GM12892 (cell line): ENCODE measurements around the gene ENO4.

Experiments
- DNase-seq: peaks from one replicate; pipeline ENCODE4 v3.0.0; 2011; ENCODE audit not compliant: insufficient read length
- FAIRE-seq: peaks from 2 replicates; lab custom pipeline; 2011; peaks lifted over from hg19 to GRCh38; lab: Jason Lieb, UNC
- POLR2A ChIP-seq: IDR thresholded peaks from 2 replicates; pipeline ENCODE4 v1.6.1; 2011; ENCODE audit warnings: low read depth, low read length, control low read depth
- POLR2AphosphoS5 ChIP-seq: IDR thresholded peaks from 2 replicates; pipeline ENCODE4 v1.6.1; 2011; ENCODE audit warnings: low read depth, low read length, control low read depth
- TAF1 ChIP-seq: IDR thresholded peaks from 2 replicates; pipeline ENCODE4 v1.6.1; 2011; ENCODE audit warnings: low read depth, mild to moderate bottlenecking, control low read depth, low read length, borderline replicate concordance

Gene ENO4

DNA sequence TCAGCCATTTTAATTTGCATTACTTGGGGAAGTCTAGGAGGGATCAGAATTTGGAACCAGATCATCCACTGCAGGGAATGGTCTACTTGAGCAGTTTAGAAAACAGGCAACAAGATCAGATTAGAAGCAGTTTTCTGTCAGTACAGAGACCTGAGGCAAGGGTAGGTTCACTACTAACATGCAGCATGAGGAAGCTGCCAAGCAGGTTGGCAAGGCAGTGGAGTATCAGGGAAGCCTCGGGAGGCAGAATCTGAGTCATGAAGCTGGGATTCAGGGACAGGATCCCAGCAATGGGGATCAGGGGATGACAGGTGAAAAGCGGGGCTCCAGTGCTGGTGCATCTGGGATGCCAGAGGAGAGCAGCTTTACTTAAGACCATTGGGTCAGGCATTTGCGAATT lies 28.1 kb downstream of the ENO4 start:
- no peak for DNase-seq
- TF ChIP-seq POLR2A (no peak), POLR2AphosphoS5 (no peak), TAF1 (no peak)
- FAIRE-seq: no peak

DNA sequence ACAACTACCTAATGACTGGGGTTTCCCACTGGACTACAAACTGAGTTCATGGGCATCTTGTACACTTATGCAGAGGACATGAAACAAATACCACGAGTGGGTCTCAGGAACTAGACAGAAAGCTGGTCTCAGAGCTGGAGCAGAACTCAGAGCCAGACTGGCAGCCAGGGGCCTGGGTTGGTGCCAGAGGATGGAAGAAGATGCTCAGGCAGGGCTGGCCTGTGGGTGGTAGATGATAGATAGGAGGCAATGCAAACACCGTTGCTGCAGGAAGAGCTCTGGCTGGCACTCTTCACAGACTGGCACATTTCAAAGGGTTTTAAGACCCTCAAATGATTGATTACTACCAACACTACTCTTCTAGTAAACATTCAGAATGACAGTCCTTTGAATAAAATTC lies 28.8 kb downstream of the ENO4 start:
- FAIRE-seq: no peak

DNA sequence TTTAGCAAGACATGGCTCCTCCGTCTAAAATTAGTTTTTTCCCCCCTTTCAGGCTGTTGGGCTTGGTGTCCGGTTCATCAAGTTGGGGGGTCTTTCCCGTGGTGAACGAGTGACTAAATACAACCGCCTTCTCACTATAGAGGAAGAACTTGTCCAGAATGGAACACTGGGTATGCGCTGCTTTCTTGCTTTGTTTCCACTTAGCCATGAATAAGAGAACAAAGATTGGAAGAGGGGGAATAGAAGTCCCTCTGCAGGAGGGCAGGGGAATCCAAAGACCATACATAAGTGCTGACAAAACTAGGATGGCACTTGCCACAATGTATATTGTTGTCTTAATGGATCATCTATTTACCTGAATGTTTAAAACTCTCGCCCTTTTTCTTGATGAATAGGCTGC lies 30.5 kb downstream of the ENO4 start:
- DNase-seq (no peak), FAIRE-seq (no peak)
- no peak for TF ChIP-seq TAF1
- no peak for TF ChIP-seq POLR2AphosphoS5
- no peak for TF ChIP-seq POLR2A

More for the DNA sequence above, 28.8 kb downstream of the ENO4 start:
- DNase-seq: no peak
- no peak for TF ChIP-seq POLR2AphosphoS5
- no peak for TF ChIP-seq TAF1
- TF ChIP-seq POLR2A: no peak

DNA sequence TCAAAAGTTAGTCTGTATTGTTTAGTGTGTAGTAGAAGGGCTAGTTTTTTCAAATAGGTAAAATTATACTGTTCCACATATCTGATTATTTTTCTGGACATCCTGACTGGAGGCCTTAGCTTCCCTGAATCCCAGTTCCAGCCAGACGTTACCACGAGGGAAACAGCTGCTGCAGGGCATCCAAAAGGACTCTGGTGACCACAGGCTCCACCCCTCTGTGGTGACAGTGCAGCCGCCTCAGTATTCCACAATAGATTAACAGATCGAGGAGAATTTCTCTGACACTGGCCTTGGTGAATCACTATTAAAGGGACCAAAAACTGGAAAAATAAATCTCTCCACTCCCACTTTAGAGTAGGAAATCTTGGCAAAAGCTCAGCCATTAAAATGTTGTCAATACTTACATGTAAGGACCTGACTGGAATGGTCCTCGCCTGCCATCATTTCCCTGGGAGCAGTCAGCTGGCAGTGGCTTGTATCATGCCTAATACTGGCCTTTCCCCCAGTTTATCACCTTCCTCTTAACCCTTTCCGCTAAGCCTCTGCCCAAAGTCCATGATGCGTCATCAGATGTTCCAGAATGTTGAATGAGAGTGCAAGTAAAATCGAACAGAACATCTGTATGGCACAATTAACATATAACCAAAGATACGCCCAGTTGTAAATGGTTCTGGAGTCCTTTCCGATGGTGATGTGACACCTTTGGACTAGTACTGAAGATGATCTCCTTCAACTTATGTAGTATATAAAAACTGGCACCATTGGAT lies 31.6 kb downstream of the ENO4 start:
- no peak for FAIRE-seq

DNA sequence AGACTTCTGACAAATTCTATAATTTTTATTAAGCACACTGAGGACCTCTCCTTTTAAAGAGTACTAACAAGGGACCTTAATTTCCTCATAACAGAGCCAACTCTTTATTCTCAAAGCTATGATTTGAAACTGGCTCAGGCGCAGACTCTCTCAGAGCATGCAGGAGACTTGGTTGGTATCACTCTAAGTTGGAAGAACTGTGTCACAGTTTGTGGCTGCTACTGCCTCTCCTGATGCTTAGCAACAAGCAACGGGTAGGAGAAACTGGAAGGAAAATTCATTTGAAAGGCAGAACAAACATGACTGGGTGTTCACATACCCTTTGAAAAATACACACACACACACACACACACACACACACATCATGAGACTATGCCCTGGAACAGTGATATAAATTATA lies 33.3 kb downstream of the ENO4 start:
- no peak for TF ChIP-seq POLR2A
- no peak for TF ChIP-seq TAF1
- TF ChIP-seq POLR2AphosphoS5: no peak
- no peak for DNase-seq
- no peak for FAIRE-seq

More for the DNA sequence above, 31.6 kb downstream of the ENO4 start:
- TF ChIP-seq POLR2A (no peak), TAF1 (no peak)
- DNase-seq: no peak

DNA sequence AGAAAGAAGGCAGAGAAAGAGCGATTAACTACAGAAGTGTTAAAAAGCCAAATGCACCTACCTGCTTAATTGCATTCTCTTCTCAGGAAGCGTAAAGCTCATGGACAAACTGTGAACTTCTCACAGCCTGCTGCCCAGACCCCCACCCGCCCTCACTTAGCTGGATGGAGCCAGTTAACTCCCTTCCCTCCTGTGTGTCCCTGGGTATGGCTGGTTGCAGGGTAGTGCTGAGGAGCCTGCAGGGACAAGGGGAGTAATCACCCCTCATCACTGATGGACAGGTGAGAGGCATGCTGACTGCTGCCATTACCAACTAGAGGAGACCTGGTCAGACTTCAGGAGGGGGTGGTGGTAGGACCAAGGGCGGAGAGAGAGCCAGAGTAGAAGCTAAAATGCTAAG lies 37.5 kb downstream of the ENO4 start:
- no peak for DNase-seq
- FAIRE-seq: no peak
- TF ChIP-seq POLR2A (no peak), POLR2AphosphoS5 (no peak)

DNA sequence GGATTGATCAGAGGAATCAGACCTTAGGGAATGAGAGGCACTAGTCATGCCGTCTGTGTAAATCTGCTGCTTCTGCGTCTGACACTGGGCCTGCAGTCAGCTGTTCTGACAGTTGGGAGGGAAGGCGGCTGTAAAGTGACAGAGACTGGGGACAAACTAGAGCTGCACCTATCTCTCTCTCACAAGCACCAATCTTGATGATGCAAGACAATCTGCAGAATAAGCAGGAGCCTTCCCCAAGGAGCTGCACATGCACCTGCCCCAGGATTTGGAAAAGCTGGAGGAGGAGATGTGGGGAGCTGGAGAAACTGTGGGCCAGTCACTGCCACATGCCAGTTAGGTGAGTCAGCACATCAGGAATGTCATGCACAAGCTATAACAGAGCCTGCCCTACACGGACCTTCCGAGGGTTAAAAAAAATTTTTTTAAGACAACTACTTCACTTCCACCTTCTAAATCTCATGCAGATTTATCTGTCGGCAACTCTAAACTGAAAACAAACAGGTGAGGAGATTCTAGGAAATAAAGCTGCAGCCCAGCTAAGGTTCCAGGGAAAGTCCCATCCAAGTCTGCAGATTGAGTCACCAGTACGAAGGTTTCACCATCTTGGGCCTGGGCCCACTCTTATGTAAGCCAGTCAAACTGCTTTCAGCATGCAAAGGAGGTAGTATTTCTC lies 39.2 kb downstream of the ENO4 start:
- TF ChIP-seq POLR2AphosphoS5 (no peak), TAF1 (no peak), POLR2A (no peak)
- DNase-seq (no peak), FAIRE-seq (no peak)

DNA sequence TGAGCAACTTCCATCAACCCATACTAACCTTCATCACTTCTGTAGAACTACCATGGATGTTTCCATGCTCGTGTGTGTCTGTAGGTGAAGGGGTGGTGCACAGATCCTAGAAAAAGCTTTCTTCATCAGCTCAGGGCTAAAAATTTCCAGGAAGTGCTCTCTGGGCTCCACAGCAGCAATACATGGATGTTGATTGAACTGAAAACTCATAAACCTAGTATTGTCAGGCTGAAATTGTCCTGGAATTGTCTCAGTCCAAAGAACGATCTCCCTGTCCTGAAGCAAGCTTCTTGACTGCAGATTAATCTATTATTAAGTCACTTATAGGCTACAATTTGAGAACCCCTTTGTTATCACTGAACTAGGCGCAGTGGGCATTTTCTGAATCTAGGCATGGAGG lies 39.8 kb downstream of the ENO4 start:
- TF ChIP-seq POLR2A: no peak
- TF ChIP-seq POLR2AphosphoS5: no peak
- TF ChIP-seq TAF1: no peak
- no peak for FAIRE-seq
- DNase-seq: no peak

DNA sequence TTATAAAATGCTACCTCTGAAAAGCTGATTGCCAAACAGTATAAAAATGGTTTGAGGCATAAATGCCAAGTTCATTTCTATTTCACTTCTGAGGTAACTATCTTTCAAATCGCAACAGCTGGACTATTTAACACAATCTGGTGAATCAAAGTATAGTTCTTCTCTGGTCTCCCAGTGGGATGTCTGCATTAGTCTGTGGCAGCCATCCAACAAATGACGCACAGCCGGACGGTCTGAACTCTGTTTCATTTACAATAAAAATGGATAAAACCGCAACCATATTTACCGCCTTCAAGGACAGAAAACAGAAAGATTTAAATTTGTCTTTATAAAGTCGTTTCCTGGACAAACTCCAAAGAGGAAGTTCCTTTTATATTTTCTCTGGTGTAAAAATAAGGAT lies 41.9 kb downstream of the ENO4 start:
- FAIRE-seq (no peak), DNase-seq (no peak)
- no peak for TF ChIP-seq TAF1
- no peak for TF ChIP-seq POLR2AphosphoS5
- no peak for TF ChIP-seq POLR2A

DNA sequence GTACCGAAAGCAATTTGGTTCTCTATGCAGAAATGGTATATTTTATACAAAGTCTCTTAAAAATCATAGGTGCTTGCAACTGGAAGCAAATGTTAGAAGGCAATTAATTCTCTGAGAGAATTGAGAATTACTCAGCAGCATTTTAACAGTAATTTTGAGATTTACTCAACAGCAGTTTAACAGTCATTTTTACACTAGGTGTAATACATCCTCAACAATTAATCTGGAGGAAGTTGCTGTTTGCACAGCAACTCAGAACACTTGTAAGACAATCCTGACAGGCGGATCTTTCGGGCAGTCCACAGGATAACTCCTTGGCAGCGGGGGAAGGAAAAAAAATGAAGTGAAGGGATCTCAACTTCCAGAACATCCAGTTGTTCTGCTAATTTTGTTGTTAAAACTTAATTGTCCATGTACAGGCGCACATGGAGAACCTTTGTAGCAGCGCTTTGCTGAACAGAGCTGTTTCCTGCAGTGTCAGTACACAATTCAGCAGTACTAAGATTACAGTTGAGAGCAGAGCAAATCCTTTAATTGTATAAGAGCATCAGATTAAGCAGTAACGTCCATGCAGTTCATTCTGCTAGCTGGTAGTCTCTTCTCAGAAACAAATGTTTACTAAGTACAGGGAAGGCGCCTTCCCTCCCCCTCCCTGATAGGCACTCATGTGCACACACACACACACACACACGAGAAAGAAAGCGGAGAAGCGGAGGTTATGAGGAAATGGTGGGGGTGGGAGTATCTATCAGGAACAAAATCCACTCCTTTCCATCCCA lies 43.8 kb downstream of the ENO4 start:
- no peak for FAIRE-seq
- TF ChIP-seq TAF1: no peak
- no peak for TF ChIP-seq POLR2A
- no peak for TF ChIP-seq POLR2AphosphoS5
- no peak for DNase-seq

DNA sequence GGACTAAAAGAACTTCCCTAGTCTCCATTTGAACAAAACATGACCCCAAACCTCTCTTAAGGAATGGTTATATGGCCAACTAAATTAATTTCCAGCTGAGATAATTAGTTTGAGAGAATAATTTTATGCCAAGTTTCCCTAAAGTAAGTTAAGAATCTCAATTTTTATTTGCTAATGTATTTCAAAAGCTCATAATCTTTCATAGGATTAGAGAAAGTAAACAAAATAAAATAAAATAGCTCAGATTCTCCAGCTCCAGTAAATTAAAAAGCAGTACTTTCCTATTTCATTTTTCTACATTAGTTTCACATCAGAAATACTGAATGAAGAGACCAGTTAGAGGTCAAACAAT lies 44.4 kb downstream of the ENO4 start:
- TF ChIP-seq TAF1 (no peak), POLR2AphosphoS5 (no peak), POLR2A (no peak)
- DNase-seq: no peak
- no peak for FAIRE-seq

DNA sequence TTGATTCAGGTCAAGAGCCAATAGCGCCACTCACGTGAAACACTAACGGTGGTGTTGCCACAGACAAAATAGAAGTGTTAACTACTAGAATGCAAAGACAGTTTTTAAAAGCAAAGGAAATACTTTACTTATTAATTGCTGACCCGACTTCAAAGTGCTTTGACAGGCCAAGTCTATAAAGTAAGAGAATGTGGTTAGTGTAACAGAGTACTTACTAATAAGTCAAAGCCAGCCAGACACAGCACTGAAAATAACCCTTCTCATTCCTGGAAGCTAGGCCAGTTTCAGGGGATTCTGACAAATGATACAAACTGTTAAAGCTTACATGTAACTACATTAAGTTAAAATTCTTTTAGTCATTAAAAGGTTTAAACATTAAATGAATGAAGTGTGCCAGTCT lies 50.3 kb downstream of the ENO4 start:
- DNase-seq (no peak), FAIRE-seq (no peak)
- TF ChIP-seq POLR2AphosphoS5 (no peak), POLR2A (no peak)
